NCI-H2081 treated with DMSO at 0.1 percent for 48 hours (cell line): ENCODE data around the gene C1orf232.

Source experiments
- DNase-seq: peaks from one replicate; lab custom pipeline; 2025; lab: John Stamatoyannopoulos, UW

Gene C1orf232

DNA sequence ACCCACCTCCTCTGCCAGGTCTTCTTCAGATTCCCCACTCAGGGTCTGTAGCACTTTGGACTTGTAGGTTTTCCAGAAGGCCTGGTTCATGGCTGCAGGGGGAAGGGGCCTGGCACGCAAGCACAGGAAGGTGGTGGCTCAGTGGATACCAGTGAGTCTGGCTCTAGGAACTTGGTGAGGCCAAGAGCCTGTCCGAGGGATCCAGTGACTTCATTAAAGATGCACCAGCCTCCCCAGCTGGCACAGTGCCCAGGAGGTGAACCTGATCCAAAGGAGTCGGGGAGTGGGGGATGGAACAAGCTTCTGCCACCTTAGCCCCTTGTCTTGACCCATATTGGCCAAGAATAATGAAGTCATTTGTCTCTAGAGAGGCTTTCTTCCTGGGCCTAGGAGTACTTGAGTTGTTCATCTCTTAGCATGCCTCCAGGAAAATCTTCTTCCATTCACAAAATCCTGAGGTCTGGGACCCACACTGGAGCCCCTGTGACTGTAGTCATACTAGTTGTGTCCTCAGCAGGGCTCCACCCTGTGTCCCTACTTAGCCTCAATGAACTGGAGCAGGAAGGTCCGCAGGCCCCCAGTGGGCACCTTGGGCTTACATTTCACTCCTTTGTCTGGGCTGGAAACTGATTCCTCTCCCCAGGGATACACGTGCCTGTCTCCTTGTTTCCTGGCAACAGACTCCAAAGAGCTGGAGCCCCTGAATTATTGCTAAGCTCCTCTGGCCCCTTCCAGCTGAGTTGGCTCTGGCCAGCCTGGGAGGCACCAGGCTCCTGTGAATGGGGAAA, at the start of gene C1orf232:
Gene C1orf232 (minus strand): TSS at position 554 of the 788 bp plus-strand sequence. CDS start 464 bp downstream, at position 90.
- no peak for DNase-seq

DNA sequence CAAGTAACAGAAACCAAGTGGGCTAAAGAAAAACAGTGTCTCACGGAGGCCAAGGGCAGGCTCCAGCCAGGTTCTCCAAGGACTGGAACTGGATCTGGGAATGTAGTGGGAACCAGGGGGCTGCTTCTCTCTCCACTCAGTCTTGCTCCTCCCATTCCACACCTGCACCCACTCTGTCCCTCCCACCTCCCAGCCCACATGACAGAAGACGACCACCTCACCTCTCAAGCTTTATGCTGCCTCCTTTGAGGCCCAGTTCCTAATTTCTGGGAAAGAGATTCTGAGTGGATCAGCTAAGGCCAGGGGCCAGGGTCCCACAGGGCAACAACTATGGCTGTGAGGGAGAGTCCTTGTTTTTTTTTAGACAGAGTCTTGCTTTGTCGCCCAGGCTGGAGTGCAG, 46.5 kb upstream of the C1orf232 start:
- no peak for DNase-seq

DNA sequence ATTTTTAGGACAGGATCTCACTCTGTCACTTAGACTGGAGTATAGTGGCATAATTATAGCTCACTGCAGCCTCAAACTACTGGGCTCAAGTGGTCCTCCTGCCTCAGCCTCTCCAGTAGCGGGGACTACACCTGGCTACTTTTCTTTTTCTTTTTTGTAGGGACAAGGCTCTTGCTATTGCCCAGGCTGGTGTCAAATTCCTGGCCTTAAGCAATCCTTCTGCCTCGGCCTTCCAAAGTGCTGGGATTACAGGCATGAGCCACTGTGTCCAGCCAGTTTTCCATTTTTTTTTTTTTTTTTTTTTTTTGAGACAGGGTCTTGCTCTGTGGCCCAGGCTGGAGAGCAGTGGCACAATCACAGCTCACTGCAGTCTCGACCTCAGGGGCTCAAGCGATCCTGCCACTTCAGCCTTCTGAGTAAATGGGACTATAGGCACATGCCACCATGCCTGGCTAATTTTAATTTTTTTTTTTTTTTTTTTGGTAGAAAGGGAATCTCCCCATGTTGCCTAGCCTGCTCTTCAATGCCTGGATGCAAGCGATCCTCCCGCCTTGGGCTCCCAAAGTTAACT, 44.7 kb upstream of the C1orf232 start:
- DNase-seq = no peak

DNA sequence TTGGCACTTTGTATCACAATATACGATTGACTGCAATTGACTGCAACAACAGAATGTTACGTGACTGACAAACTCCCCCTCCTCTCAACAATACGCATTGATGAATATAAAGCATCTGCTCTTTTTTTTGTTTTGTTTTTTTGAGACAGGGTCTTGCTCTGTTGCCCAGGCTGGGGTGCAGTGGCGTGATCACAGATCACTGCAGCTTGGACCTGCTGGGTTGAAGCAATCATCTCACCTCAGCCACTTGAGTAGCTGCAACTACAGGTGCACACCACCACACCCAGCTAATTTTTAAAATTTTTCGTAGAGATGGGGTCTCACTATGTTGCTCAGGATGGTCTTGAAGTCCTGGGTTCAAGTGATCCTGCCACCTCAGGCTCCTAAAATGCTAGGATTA, 44.0 kb upstream of the C1orf232 start:
- DNase-seq = no peak

DNA sequence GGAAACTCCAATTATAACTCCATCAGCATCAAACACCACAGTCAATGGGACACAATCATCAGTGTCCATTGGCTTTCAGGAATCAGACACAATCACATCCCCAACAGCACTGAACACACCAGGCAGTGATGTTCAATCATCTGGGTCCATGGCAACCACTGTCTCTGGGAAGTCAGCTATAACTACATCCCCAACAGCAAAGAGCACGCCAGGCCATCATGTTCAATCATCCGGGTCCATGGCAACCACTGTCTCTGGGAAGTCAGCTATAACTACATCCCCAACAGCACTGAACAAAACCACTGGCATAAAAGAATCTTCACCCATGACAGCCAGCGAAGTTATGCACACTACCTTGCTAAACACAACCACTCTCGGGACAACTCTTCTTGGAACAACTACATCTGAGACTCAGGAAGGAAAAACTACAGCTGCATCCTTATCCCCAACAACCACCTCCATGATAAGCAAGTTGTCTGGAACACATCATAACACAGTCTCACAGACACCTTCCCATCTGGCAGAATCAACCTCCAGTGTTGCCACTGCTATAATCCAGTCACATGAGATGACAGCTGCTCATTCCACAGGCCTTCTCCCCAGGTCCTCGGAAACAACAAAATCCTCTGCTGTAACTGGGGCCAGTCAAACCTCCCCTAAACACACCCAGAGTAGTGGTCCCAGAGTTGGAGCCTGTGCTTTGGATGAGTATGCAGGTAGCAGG, 41.5 kb upstream of the C1orf232 start:
- no peak for DNase-seq

DNA sequence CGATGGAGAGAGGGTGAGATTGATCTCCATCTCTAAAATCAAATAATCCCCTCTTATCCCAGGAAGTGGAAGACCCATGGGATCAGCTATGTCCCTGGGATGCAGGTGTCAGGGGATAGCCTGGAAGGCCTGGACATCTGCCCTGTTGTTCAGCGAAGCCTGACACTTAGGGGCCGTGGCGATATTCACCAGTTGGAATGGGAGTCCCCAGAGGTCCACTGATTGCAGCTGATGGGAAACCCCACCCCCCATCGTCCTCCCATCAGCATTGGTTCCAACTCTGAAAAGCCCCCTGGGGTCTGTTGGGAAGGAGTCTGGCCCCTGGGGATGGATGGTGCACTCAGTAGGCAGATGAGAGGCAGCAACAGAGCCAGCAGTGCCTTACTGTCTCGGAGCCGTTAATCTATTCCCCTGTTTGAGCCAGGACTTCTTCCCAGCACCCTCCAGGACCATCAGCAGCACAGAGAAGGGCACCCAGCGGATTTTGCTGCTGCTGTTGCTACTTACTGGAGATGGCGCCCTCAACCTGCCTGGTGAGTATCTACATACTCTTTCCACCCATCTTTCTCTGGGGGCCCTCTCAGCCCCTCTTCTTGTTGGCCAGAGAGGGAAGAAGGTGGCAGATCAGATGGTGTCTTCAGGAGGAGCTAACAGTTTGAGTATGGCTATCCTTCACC, 35.0 kb upstream of the C1orf232 start:
- DNase-seq = no peak

DNA sequence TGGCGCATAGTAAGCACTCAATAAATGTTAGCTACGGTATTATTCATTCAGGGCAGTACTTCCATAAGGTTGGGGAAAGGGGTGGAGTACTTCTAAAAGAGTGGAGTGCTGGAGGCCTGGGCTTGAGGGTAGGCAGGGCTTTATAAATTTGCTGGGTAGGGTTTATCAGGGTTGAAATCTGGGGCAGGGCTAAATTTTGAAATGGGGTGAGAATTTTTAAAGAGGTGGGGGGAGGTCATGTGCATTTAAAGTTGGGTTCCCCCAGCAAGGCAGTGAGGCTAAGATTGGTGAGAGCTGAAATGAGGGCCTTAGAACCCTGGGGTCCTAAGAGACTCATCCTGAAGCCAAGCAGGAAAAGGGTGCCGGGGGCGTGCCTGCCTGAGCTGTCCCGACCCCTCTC, 31.6 kb upstream of the C1orf232 start:
- DNase-seq = no peak

DNA sequence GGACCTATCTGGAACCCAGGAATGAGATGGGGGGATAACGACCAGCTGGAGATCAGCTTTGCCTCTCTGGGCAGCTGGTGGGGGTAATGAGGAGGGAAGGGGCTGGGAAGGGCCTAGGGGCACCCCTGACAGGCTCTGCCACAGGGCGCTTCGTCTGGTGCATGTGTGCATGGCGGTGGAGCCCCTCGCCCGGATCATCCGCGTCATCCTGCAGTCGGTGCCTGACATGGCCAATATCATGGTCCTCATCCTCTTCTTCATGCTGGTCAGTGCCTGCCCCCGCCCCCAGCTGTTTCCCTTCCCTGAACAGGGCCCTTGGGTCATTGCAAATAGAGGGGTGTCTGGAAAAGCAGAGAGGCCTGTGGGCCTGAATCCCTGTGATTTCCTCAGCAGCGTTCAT, 29.1 kb upstream of the C1orf232 start:
- DNase-seq = no peak

DNA sequence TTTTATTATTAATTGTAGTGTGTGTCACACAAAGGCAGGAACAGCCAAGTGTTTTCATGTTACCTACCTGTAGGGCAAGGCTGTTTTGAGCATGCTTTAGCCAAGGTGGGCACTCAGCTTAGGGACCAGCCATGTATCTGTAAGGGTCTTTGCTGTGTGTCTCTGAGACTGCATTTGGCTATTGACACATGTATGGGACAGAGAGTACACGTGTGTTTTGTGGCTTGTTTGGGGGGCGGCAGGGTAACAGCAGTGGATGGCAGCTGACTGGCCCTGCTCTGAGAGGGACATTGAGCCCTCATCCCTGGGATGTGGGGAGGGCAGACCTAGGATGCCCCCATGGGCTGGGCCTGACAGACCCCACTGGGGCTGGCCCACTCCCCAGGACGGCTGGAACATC, 28.5 kb upstream of the C1orf232 start:
- no peak for DNase-seq

DNA sequence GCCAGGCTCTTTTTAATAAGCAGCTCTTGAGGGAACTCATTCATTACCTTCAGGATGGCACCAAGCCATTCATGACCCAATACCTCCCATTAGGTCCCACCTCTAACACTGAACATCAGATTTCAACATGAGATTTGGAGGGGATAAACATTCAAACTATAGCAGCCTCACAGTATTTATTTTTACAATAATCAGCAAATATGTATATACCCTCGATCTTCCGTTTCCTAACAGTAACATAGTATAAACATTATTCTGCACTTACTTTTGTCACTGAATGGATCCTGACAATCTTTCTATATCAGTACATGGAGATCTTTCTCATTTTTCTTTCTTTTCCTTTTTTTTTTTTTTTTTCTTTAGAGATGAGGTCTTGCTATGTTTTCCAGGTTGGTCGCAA, 27.0 kb upstream of the C1orf232 start:
- DNase-seq = no peak

DNA sequence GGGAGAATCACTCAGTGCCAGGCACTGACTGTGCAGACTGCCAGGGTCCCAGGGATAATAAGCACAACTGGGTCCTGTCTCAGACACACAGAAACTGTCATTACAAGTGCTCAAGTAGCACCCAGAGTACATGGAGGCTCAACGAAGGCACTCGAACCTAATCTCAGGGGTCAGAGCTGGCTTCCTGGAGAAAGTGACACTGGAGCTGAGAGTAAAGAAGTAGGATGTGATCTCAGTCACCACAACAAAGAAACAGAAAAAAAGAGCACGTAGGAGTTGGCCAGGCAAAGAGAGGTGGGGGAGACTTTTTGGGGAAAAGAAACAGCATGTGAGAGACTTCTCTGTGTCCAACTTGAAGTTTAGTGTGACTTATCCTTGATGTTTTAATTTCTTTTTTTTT, 23.0 kb upstream of the C1orf232 start:
- no peak for DNase-seq

DNA sequence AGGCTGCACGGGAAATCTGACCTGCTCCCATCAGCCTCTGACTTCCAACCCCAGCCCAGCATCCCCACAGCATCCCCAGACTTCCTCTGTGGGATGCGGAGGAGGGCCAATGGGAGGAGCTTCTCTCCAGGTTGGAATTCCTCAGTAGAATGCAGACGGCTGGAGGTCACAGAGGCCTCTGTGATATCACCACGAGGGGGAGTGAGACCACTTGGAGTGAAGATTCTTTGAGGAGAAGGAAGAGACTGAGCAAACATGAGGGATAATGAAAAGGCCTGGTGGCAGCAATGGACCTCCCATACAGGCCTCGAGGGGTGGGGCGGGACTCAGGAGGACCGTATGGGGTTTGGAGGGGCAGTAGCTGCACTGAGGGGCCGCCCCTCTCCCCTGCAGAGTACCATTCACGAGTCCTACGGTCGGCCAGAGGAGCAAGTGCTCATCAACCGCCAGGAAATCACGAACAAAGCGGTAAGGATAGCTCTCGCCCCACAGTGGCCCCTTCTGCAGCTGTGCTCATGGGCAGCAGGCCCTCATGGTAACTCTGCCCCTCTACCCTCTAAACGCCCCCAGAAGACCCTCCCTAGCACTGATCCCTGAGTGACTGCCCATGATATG, 21.7 kb upstream of the C1orf232 start, which contains the start of gene CATSPER4:
Gene CATSPER4 (plus strand): TSS at position 230 of the 615 bp plus-strand sequence. CDS start 26 bp downstream, at position 256.
- no peak for DNase-seq

DNA sequence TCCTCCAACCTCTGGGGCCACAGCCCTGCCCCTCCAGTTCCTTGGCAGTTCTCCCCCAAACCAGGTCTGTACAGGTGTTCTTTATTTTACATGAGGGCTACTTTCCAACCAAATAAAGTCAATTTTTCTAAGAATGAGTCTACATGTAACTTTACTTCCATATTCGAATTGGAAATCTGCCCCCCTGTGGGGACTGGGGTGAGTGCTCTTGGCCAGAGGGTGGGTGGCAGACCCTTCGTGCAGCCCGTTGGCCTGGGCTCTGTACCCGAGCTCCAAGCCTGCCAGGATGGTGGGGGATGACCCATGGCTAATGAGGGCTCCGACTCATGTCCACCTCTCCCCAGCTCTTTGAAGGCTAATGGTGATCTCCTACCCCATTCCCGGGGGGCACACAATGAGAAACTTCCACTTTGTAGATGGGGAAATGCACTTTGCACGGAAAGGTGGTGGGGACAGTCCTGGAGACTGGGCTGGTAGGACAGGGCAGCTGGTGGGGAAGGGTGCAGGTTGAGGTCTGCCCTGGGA, 21.1 kb upstream of the C1orf232 start:
- no peak for DNase-seq

DNA sequence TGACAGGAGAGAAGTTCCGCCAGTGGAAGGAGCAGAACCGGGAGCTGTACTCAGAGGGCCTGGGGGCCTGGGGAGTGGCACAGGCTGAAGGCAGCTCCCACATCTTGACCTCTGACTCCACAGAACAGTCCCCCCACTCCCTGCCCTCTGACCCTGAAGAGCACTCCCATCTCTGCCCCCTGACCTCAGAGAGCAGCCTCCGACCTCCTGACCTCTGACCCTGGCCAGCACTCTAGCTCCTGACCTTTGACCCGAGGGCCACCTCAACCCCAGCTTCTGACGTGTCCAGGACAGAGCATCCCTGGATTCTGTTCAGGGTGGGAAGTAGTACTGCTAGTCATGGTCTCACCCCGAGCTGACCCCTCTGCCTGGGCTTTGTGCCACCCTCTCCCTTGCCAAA, 20.6 kb upstream of the C1orf232 start:
- DNase-seq = no peak

DNA sequence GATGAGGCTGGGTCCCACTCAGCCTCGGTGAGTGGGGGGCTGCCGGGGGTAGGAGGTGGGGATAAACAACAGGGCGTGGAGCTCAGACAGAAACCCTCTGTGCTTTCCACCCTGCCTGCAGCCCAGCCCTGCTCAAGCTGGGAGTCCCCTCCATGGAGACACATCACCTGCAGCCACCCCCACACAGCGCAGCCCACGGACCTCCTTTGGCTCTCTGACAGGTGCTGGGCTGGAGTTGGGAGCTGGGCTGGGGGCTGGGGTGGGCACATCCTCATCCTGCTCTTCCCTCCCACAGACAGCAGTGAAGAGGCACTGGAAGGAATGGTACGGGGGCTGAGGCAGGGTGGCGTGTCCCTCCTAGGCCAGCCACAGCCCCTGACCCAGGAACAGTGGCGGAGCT, 19.7 kb upstream of the C1orf232 start:
- no peak for DNase-seq

DNA sequence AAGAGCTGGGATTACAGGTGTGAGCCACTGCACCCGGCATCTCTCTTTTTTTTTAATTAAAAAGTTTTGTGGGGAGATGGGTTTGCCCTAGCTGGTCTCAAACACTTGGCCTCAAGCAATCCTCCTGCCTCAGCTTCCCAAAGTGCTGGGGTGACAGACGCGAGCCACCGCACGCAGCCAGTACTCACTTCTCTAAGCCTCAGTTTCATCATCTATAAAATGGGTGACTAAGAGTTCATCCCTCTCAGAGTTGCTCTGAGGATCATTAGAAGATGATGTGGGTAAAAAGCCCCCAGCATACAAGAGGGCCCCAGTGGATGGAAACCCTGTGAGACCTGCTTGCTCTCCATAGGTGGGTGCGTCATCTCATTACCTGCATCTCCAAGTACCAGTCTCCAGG, 19.1 kb upstream of the C1orf232 start:
- DNase-seq = no peak

DNA sequence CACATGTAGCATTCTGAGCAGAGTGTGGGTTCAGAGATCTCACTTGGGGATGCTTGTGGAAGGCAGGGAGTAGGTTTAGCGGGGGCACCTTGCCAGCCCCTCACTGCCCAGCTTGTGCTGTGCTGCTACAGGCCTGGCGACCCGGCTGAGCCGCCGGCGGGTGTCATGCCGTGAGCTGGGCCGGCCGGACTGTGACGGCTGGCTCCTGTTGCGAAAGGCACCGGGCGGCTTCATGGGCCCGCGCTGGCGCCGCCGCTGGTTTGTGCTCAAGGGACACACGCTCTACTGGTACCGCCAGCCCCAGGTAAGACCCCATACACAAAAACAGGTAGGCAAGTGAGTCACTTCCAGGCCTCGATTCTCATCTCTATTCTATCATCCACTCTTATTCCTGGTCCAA, 16.1 kb upstream of the C1orf232 start:
- no peak for DNase-seq

DNA sequence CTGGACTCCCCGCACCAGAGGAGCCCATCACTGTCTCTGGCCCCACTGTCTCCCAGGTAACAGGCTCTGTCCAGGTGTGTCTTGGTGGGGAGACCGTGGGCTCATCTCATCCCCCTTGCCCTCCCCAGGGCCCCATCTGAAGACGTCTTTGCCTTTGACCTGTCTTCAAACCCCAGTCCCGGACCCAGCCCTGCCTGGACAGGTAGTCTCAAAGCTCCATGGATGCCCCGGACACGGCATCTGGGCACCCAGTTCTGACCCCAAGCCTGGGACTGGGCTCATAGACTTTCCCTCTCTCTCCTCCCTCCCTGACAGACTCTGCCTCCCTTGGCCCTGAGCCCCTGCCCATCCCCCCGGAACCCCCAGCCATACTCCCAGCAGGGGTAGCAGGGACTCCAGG, 15.3 kb upstream of the C1orf232 start:
- DNase-seq = no peak

DNA sequence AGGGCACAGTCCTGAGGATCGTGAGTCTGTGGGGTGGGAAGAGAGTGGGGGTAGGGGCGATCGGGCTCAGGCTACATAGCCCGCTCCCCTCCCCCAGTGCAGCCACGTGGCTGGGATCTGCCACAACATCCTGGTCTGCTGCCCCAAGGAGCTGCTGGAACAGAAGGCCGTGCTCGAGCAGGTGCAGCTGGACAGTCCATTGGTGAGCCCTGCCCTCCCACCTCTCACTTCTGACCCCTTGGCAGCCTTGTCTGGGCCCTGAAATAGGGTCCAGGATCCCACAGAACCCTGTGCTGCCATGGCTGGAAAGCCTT, 13.6 kb upstream of the C1orf232 start:
- DNase-seq = no peak

DNA sequence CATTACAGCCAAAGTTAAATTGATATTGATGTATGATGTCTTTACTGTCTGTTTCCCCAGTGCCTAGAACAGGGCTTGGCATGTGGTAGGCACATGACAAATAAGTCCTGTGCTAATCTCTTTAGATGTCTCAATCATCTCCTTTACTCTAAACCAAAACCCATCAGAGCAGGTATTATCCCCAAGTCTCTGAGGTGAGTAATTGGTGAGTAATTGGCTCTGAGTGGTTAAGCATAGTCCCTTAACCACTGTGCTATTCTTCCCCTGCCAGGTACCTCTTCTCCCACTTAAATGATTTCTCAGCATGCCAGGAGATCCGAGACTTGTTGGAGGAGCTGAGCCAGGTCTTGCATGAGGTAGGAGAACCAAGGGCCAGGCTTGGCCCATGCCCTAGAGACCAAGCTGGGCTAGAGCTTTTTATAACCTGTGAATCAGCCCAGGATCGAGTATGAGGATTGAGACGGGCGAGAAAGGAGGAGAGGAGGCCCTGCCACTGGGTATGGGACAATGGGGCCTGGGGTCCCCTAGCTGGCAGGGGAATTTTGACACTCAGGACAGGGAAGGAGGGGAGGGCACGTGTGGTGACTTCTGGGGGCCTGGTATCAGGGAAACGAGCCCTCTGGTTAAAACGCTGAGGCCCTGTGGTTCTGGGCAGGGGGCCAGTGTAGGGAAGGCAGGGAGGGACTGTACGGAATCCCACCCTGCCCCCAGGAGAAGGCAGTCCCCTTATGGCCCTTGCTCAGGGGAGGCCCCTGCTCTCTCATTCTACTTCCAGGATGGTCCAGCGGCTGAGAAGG, 13.0 kb upstream of the C1orf232 start:
- no peak for DNase-seq

DNA sequence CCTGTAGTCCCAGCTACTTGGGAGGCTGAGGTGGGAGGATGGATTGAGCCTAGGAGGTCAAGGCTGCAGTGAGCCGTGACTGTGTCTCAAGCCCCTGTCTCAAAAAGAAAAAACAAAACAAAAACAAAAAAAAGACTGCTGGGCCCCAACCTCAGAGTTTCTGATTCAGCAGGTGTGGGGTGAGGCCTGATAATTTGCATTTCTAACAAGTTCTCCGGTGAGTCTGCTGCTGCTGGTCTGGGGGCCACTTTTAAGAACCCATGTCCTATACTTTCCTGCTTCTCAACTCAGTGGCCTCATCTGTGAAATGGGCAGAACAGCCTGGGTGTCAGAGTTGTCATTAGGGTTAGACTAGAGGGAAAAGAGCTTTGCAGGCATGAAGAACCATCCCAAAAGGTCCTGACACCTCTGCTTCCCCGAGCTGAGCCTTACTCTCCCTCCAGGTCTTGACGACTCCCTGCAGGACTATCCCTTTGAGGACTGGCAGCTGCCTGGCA, 11.3 kb upstream of the C1orf232 start:
- DNase-seq = no peak
